ENCODE data around the gene NELL2.
"Not testable (repeated sequence)": the region's sequence is repeated elsewhere in the genome, so short reads cannot be mapped to it uniquely, and the experiment has no call there.

NELL2 gene

DNA sequence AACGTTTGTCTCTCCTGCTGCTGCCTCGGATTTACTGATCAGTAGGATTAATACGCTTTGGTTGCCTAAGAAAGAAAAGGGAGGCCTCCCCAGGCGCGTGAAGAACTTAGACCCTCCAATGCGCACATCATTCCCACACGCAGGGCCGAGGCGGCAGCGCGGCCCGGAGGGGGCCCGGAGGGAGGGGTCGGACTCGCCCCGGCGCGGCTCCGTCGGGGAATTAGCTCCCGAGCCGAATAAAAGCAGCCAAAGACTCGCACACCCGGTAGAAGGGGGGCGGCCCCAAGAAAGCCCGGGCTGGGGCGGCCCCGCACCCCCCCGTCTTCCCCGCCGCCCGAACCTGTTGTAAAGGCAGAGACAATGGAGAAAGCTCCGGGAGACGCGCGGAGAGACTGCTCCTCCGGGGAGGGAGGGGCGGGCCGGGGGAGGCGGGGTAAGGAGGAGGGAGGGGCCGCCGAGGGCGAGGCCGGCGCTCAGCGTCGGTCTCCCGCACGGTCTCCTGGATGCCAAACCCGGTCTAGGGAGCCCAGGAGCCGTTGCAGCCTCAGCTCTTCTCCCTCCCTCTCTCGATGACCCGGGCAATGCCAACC is at the start of gene NELL2:
NELL2 (minus strand) TSS at position 362 of the 590 bp plus-strand sequence. CDS start 446 bp downstream, outside the sequence.
- H3K27ac ChIP-seq: no peak within 1 kb of the TSS
- TF ChIP-seq, protein P1, sequence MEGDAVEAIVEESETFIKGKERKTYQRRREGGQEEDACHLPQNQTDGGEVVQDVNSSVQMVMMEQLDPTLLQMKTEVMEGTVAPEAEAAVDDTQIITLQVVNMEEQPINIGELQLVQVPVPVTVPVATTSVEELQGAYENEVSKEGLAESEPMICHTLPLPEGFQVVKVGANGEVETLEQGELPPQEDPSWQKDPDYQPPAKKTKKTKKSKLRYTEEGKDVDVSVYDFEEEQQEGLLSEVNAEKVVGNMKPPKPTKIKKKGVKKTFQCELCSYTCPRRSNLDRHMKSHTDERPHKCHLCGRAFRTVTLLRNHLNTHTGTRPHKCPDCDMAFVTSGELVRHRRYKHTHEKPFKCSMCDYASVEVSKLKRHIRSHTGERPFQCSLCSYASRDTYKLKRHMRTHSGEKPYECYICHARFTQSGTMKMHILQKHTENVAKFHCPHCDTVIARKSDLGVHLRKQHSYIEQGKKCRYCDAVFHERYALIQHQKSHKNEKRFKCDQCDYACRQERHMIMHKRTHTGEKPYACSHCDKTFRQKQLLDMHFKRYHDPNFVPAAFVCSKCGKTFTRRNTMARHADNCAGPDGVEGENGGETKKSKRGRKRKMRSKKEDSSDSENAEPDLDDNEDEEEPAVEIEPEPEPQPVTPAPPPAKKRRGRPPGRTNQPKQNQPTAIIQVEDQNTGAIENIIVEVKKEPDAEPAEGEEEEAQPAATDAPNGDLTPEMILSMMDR (conservative IDR thresholded peaks at IDR 0.05): no peak

DNA sequence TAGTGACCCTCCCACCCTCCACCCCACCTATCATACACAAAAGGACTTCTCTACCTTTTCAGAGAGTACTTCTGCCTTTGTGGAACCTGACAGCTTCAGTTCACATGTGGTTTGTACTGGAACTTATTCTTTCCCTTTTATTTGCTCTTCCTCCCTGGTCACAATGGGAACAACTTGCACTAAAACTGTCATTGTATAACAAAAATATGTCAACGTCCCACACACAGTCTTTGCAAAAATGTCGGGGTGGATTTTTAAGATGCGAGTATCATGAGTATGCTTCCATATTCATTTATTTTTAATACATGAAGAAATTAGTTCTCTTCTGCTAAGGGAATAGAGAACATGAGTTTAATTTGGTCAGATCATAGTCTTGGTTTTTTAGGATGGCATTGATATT is 45.6 kb upstream of the NELL2 start:
- no peak overlapping the region for H3K27ac ChIP-seq
- TF ChIP-seq, protein P1 (conservative IDR thresholded peaks at IDR 0.05): no peak

DNA sequence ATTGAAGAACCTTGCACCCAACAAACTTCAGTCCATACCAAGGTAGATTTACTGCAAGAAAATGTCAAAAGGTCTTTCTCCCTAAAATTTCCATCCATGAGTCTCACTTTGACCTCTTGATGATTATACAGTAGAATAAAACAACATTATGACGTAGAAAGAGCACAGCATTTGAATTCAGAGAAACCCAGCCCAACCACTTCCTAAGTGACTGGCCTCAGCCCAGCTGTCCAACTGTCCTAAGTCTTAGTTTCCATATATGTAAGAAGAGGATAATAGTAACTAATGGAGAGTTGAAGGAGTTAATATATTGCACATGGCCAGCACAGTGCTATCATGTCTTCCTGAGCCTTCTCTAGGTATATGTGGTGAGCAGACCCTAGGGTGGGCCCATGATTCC is 41.0 kb upstream of the NELL2 start:
- no peak overlapping the region for H3K27ac ChIP-seq
- TF ChIP-seq, protein P1 (conservative IDR thresholded peaks at IDR 0.05): no peak

DNA sequence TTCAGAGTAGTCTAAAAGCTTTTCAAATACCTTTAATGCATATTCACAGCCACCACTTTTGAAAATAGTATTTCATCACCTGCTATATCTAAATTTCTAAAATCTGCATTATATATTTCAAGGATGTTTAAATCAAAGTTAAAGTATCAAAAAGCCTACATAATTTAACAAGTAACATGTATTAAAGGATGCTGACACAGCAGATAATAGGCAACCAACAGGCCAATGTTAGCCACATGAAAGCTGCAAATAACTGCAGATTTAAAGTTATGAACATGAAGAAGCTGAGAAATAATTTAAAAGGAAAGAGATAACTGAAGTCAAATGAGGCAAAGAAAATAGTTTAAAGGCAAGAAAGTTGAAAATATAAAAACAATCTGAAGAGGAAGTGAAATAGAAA is 39.8 kb upstream of the NELL2 start:
- TF ChIP-seq, protein P1 (conservative IDR thresholded peaks at IDR 0.05): no peak
- H3K27ac ChIP-seq: no peak overlapping the region

DNA sequence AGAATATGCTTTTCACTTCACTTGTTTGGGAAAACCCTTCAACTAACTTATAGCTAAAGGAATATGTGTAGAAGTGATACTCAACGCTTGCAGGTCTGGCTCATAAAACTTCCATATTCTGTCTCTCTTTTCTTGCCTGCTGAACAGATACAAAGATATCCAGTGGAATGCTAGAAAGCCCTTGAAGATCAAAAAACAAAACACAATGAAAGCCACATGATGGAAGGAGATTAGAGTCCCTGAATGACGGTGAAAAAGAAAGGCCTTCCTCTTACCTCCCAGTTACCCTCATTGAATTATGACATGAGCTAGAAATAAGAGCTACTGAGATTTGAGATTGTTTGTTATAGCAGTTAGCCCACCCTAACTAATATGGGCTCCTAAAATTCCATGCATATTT is 28.2 kb upstream of the NELL2 start:
- H3K27ac ChIP-seq: no peak overlapping the region
- TF ChIP-seq, protein P1 (conservative IDR thresholded peaks at IDR 0.05): no peak

DNA sequence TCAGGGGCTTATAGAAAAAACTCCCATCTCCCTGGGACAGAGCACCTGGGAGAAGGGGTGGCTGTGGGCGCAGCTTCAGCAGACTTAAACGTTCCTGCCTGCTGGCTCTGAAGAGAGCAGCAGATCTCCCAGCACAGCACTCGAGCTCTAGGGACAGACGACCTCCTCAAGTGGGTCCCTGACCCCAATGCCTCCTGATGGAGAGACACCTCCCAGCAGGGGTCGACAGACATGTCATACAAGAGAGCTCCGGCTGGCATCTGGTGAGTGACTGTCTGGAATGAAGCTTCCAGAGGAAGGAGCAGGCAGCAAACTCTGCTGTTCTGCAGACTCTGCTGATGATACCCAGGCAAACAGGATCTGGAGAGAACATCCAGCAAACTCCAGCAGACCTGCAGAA is 22.0 kb upstream of the NELL2 start:
- not testable (repeated sequence) for H3K27ac ChIP-seq

DNA sequence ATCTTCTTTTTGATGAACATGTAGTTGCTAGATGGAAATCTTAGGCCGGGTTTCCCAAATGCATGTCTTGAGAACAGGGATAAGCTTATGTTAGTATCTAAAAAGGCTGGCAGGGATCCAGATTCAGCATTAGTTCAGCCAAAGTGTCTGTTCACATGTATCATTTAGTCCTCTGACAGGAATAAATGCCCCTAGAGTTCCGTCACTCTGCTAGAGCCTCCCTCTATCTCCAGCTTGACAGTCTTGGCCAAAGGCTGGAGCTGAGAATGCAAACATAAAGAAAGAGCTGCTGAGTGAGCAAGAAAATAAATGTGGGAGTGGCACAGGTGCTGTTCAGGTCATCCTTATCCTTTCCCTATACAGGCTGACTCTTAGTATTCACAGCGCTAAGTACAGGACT is 13.8 kb upstream of the NELL2 start:
- TF ChIP-seq, protein P1 (conservative IDR thresholded peaks at IDR 0.05): no peak
- H3K27ac ChIP-seq: no peak overlapping the region

DNA sequence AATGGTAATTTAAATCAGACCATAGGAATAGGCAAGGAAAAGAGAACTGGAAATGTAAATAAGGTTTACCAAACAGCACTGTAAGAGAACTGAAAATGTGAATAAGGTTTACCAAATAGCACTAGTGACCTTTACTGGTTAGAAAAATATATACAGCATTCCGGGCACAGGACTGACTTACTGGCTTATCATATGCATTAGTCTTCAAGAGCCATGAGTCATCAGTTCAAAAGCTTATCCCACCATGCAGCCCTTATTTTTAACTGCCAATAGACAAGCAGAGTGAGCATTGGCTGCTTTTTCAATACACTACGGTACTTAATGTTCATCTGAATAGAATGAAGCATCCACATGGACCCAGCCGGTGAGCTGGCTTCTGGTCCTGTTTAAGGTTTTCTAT is 13.0 kb upstream of the NELL2 start:
- TF ChIP-seq, protein P1 (conservative IDR thresholded peaks at IDR 0.05): no peak
- H3K27ac ChIP-seq: no peak overlapping the region

All from VCaP (cell line).